ENCODE results near the gene IGIP. TPM values are rescaled to one million over a fixed set of nuclear protein-coding genes. Genes with fewer than 3 reads are reported as not detected.
"Not testable (repeated sequence)": the region's sequence is repeated elsewhere in the genome, so short reads cannot be mapped to it uniquely, and the experiment has no call there.

IGIP gene
- total RNA-seq, 1 donor from 2014 or later, result 16.7 TPM

DNA sequence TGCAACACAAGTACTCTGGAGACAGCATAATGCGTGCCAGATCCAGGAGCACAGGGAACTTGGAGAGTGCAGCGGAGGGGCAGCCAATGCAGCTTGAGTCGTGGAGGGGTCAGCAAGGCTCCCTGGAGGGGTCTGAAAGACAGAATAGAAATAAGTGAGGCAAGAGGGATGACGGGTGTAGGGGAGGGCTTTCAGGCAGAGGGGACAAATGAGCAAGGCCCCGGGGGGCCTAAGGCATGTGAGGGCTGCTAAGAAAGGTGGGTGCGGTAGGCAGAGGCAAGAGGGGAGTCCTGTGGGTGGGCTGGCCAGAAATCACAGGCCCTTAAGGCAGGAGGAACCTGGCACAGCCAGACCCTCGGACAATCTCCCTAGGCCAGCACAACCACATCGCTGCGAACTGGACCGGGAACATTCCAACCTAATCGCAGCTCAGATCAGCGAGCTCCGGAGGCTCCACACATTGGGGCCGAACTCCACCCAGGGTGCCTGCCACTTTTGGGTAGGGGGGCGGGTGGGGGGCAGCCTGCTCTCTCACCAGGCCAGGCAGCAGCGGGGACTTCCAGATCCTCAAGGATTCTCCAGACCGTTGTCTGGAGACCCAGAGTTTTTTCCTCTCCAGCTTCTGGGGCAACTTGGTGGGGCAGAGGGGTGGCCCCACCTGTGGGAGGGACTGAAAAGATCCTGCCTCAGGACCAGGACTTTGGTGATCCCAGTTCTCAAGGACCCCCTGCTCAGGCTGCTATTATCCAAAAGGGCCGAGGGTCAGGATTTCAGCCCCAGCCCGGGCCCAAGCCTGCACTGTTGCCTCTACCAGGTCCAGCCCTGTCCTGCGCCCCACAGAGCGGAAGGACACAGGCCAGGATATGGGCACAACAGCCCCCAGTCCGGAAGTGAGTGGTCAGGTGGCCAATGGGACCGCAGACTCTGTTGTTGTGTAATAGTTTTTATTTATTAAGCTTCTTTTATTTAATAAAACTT lies 26.6 kb downstream of the IGIP start:
- TF ChIP-seq, protein P1, sequence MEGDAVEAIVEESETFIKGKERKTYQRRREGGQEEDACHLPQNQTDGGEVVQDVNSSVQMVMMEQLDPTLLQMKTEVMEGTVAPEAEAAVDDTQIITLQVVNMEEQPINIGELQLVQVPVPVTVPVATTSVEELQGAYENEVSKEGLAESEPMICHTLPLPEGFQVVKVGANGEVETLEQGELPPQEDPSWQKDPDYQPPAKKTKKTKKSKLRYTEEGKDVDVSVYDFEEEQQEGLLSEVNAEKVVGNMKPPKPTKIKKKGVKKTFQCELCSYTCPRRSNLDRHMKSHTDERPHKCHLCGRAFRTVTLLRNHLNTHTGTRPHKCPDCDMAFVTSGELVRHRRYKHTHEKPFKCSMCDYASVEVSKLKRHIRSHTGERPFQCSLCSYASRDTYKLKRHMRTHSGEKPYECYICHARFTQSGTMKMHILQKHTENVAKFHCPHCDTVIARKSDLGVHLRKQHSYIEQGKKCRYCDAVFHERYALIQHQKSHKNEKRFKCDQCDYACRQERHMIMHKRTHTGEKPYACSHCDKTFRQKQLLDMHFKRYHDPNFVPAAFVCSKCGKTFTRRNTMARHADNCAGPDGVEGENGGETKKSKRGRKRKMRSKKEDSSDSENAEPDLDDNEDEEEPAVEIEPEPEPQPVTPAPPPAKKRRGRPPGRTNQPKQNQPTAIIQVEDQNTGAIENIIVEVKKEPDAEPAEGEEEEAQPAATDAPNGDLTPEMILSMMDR (IDR thresholded peaks at IDR 0.05), result no peak
- TF ChIP-seq POLR2AphosphoS5 (IDR thresholded peaks at IDR 0.05; ENCODE audit: insufficient read depth in 1 of 2, low read depth in 1 of 2), result no peak
- no peak for TF ChIP-seq POLR2A (IDR thresholded peaks at IDR 0.05)
- Histone ChIP-seq H3K36me3 (no peaks in the 10 kb centered on the region), H3K4me1 (peaks cover 6% of the 10 kb centered on the region), H3K27ac (no peak overlapping the region), H3K9me3 (no peaks in the 10 kb centered on the region), H3K4me3 (no peak overlapping the region), H3K27me3 (no peaks in the 10 kb centered on the region)
- no peak for DNase-seq (ENCODE audit: extremely low spot score in 2 of 2)
- intact Hi-C loops (cut with DNase I), result no loop called here

DNA sequence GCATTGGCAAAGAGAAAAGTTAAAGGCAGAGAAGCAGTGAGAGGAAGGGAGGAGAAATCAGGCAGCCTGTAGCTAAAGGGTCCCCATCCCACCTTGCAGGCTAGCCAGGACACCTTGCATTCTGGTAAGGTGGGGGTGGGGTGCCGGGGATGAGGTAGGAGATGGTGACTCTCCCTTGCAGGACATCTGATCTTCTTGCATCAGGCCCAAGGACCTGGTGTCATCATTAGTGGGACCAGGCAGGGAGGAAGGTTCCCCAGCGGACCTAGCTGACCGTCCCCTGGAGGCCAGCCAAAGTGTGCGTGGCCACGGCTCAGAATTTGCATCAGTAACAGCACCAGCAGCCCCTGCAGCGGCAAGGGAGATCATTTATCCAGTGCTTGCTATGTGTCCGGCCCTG lies 27.5 kb downstream of the IGIP start:
- Histone ChIP-seq H3K4me3 (no peak overlapping the region), H3K9me3 (no peaks in the 10 kb centered on the region), H3K36me3 (no peaks in the 10 kb centered on the region), H3K27me3 (no peaks in the 10 kb centered on the region), H3K4me1 (peaks cover 6% of the 10 kb centered on the region), H3K27ac (no peak overlapping the region)
- DNase-seq (ENCODE audit: extremely low spot score in 2 of 2), result no peak
- intact Hi-C loops (cut with DNase I), result no loop called here
- TF ChIP-seq, protein P1 (IDR thresholded peaks at IDR 0.05), result no peak
- no peak for TF ChIP-seq POLR2A (IDR thresholded peaks at IDR 0.05)
- no peak for TF ChIP-seq POLR2AphosphoS5 (IDR thresholded peaks at IDR 0.05; ENCODE audit: insufficient read depth in 1 of 2, low read depth in 1 of 2)

DNA sequence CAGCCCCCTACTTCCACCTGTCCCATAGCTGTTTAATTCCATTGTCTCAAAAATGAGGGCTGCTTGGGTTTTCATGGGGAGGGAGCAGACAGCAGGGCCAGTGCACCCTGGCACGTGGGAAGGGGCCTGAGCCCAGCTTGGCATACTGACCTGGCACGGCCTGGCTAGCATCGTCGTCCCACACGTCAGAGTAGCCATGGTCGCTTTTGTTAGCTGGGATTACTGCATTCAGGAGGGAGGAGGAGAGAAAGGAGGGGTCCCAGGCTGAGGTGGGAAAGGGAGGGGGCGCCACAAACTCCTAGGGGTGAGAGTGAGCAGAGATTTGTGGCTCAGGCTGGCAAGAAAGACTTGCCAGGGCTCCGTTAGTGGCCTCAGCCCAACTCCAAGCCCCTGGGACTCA lies 28.2 kb downstream of the IGIP start:
- Histone ChIP-seq H3K27me3 (no peaks in the 10 kb centered on the region), H3K9me3 (no peaks in the 10 kb centered on the region), H3K4me3 (no peak overlapping the region), H3K27ac (no peak overlapping the region), H3K4me1 (peaks cover 6% of the 10 kb centered on the region), H3K36me3 (no peaks in the 10 kb centered on the region)
- intact Hi-C loops (cut with DNase I), result no loop called here
- DNase-seq (ENCODE audit: extremely low spot score in 2 of 2), result no peak
- TF ChIP-seq, protein P1 (IDR thresholded peaks at IDR 0.05), result no peak
- TF ChIP-seq POLR2A (IDR thresholded peaks at IDR 0.05), result no peak
- no peak for TF ChIP-seq POLR2AphosphoS5 (IDR thresholded peaks at IDR 0.05; ENCODE audit: insufficient read depth in 1 of 2, low read depth in 1 of 2)

DNA sequence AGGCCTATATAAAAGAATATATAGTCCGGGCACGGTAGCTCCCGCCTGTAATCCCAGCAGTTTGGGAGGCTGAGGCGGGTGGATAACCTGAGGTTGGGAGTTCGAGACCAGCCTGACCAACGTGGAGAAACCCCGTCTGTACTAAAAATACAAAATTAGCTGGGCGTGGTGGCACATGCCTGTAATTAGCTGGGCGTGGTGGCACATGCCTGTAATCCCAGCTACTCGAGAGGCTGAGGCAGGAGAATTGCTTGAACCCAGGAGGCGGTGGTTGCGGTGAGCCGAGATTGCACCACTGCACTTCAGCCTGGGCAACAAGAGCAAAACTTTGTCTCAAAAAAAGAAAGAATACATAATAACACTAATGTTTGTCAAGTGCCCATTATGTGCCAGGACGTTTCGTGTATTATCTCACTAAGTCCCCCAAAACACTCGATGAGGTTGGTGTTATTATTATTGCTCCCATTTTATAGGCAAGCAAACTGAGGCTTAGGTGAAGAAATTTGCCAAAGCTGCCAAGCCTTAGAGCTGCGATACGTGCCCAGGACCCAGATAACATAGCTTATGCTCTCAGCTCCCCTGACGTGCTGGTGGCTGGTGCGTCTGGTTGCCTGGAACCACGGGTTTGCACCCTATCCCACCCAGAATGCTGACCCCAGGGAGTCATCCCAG lies 29.1 kb downstream of the IGIP start:
- H3K36me3 ChIP-seq; H3K4me1 ChIP-seq; intact Hi-C loops (cut with DNase I); DNase-seq (ENCODE audit: extremely low spot score in 2 of 2); H3K4me3 ChIP-seq; H3K27ac ChIP-seq; H3K9me3 ChIP-seq; H3K27me3 ChIP-seq: not testable (repeated sequence)

DNA sequence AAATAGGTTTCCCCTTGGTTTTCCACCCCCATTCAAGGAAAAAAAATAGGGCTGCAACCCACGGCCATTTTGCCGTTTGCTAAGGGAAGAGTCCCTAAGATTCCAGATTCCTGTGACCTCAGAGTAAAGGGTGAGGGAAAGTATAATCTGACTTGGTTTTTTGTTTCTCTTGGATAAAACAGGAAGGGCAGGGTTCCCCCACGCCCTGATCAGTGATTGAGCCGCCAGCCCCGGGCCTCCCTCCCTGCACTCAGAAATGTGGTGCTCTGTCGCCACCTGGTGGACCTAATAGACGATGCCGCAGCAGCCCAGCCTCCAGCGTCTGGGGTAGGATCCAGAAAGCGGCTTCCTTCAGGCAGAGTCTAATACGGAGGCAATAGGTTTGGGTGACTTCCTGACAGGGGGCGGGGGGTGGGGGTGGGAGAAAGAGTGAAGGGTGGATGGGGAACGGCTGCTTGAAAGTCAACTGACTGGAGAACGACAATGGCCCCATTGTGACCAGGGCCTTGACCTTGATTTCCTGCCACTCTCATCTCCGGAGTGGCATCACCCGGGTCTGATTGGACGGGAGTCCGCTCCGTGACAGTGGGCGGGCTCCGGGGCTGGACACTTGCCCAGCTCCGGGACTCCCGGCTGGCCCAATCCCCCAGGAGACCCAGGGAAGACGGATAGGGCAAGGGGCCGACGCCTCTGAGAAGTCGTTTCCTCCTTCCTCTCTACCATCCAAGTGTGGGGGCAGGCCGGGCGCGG lies 31.5 kb downstream of the IGIP start:
- H3K4me1 ChIP-seq, result peaks cover 6% of the 10 kb centered on the region
- no peaks in the 10 kb centered on the region for H3K27me3 ChIP-seq
- H3K9me3 ChIP-seq, result no peaks in the 10 kb centered on the region
- peak overlapping the region; percentile 68 for H3K27ac ChIP-seq
- no peak for DNase-seq (ENCODE audit: extremely low spot score in 2 of 2)
- H3K4me3 ChIP-seq, result peak overlapping the region; percentile 30 to 49
- intact Hi-C loops (cut with DNase I), result loop anchor here (2.0 kb wide), 1 partner anchor 84 kb away; no protein-coding TSS in a partner anchor
- no peaks in the 10 kb centered on the region for H3K36me3 ChIP-seq
- TF ChIP-seq POLR2AphosphoS5 (IDR thresholded peaks at IDR 0.05; ENCODE audit: insufficient read depth in 1 of 2, low read depth in 1 of 2) (peak in 1 of 2 donors; percentile 52), POLR2A (IDR thresholded peaks at IDR 0.05) (no peak)
- TF ChIP-seq, protein P1 (IDR thresholded peaks at IDR 0.05), result peak; percentile 84 to 88 (median 87)
